Ecto neural progenitor cell (in vitro differentiated cells): Measurements from ENCODE around the gene CADM3.

Experiments
- DNase-seq: peaks from one replicate; pipeline ENCODE4 v3.0.0-alpha.2; 2018; ENCODE audit warnings: low spot score

CADM3 gene

GRCh38 chr1:159173320-159173719 is 1.9 kb downstream of the CADM3 start:
- DNase-seq, result no peak

GRCh38 chr1:159175571-159175970 is 4.2 kb downstream of the CADM3 start:
- no peak for DNase-seq

DNA sequence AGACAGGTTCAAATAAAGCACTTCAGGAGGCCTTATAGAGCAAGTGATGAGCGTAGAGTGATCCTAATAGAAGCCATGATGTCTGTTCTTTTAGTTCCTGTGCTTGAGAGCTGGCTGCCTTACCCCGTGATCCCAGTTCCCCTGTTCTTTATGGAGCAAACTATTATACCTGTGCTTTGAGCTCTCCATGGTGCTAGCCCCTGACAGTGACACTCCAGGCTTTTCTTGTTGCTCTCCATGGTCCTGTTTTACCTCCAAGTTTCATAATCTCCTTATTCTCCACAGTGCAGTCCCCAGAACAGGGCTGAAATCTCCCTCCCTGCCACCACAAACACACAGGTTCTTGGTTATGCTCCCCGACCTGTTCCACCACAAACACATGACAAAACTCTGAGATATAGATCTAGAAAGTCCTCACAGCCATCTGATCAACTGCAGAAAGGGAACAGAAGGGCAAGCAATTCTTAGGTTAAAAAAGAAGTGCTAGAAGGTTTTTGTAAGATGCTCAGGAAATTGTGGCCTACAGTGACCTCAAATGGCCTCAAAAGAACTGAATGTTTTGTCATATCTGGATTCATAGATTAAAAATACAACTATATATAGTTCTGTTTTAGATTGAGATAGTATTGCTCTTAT is 6.0 kb downstream of the CADM3 start:
- DNase-seq, result peak; percentile 77

DNA sequence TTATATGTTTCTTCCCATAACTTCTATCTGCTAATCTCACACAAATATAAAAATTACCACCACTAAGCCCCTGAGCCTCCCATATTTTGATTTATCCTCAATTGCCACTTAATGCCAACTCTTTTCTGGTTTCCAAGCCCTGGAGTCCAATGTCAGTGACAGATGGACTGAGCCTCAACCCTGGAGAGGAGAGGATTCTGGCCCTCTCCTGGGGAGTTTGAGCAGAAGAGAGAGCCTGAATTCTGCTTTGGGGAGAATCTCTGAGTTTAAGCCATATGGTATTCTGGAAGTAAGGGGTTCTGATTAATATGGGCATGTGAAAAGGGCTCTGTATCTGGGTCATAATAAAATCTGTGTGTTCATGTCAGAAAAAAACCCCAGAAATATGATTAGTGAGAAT is 8.5 kb downstream of the CADM3 start:
- no peak for DNase-seq

GRCh38 chr1:159180516-159180915 is 9.1 kb downstream of the CADM3 start:
- no peak for DNase-seq

DNA sequence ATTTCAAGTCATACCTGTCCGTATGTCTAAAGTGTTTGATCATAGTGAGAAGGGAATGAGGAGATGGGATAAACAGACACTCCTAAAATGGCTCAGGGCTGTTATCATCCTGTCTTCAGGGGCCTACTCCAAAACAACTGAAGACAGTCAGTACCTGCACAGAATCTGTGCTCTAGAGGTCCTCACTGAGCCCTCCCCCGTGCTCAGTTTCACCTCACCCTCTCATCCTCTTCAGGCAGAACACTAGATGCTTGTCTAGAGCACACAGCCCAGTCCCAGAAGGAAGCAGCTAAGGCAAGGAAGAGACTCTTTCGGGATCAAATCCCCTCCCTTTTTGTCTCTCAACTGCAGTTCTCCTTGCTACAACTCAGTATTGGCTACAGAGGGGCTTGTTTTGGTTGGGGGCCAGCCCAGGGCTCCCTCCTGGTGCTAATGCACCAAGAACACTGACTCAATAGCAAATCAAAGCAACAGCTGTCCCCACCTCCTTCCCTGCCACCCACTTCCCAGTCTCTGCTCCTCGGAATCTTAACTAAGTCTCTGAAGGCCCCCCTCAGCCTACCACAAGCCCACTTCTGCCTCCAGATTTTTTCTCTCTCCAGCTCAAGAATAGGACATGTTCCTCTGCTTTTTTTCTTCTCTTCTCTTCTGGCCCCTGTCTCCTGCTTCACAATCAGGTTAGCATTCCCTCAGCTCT is 10.1 kb downstream of the CADM3 start:
- no peak for DNase-seq

DNA sequence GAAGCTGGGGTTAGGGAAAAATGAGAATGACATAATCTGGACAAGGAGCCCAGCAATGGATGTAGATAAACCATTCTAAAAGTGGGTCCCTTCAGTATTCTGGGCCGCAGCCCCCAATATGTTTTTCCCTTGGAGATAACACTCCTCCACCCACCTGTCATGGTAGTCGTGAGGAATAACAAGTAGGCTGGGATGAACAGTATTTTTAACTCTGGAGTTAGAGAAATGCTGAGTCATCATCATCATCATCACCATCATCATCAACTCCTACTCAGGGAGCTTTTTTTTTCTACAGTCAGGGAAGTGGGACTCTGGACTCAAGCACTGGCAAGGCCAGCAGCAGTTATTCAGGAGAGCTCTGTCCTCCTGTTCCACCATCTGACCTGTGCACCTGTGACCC is 12.8 kb downstream of the CADM3 start:
- no peak for DNase-seq

DNA sequence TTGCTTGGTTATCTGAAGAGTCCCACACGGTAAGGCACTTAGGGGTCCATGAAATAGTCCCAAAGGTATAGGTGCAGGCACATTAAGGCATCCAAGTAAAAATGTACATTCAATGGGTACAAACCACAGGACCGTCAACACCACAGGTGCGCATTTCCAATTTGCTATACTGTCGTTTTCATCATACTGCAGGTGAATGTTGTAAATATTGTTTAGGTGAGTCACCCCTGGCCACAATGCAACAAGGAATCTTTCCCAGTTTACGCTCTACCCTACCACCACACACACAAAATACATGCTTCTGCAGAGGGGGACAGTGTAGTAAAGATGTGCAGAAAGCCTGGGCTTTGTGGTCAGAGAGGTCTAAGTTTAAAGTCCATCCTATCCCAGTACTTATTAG is 13.7 kb downstream of the CADM3 start:
- DNase-seq, result no peak

- DNase-seq, result no peak
Observed at GRCh38 chr1:159187033-159187432, 15.6 kb downstream of the CADM3 start.

DNA sequence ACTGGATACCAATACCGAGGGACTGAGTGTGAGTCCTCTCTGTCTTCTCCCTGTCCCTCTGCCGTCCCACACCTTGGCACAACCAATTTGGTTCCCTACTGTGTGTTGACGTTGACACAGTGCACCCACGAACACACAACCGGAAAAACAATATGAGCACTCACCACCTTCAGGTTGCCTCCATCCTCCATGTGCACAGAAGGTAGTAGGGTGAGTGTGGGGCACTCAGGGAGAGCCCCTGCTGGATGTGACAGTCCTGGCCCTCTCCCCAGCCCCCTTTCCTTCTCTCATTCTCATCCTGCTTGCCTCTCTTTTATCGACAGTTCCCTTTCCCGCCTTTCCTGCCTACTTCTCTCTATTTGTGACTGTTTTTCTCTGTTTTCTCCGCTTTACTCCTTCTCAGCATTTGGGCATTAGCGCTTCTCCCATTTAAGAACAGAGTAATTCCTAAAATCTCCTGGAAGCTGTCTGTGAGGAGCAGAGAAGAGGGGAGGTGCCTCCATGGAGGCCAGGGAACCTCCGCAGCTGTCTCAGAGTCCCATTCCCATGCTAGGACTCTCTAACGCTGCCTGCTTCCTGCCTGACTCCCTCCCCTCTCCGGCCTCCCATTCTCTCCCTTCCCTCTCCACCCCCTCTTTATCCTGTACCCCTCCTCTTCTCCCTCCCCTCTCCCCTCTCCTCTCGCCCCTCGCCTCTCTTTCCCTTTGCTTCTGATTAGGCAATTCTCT is 16.4 kb downstream of the CADM3 start:
- DNase-seq, result no peak

DNA sequence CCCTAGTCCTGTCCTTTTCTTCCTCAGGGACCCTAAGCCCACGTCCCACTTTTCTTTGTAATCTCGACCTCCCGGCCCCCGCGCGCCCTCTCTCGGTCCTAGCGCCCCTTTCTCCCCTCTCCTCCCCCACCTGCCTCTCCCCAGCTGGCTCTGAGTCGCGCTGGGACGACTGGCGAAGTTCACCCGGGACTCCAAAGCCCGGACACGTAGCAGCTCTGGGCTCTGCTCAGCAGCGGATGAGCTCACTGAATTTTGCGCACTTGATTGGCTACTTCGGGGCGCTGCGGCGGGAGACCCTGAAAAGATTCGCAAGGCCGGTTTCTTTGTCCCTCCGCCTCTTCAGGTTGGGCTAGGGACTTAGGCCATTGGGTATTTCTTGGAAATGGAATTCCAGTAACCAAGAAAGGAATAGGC is 17.0 kb downstream of the CADM3 start:
- DNase-seq, result peak; percentile 88

DNA sequence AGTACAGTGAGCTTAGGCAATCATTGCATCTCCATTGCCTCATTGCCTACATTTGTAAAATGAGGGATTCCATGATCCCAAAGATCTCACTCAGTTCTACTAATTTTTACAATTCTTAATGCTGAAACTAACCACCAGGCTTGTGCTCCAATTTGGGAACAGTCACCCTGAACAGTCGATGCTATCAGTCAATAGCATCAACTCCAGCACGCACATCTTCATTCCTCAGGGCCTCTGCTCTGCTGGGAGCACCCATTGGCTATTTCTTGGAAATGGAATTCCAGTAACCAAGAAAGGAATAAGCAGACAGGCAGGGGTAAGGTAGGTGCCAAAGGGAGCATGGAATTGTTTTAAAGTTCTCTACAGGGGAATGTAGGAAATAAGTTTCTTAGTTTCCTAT is 19.0 kb downstream of the CADM3 start:
- no peak for DNase-seq

GRCh38 chr1:159196543-159196942 is 25.1 kb downstream of the CADM3 start:
- no peak for DNase-seq

DNA sequence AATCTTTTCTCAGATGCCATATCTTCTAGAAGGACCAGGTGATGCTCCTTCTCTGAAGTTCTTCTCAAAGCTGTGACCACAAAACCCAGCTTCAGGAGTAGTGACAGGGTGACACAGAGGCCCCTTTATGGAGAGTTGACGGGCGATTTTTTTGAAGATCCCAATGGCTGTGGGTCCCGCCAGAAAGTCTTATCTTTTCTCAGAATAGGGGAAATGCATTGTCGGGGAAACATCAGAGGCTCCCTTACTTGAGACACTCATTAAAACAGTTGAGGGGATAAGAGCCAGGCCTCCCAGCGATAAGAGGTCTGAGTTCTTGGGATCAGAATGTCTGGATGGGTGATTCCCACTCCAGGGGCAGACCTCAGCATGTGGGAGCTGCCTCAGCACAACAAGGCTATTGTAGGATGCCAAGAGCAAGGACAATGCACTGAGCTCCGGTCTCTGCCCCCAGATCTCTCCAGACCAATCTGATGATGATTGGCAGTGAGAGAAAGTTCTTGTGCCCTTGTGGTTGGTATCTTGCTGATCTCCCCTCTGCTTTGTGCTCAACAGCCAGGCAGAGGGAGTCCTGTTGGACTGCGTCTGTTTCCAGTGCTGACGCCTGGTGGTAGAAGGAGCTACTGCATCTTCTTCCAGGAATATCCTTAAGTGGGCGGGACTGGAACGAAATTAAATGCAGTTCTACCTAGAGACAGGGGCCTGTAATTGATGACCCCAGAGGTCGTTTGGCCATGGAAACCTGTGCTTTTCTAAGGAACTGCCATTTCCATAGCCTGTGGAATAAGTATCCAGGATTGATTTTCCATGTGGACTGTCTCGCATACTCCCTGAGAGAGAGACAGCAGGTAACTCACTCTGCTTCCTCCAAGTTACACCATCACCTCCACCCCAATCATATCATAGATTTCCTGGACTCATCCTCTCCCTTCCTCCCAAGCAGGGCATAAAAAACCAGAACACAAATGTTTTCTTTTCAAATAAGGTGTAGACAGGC is 26.4 kb downstream of the CADM3 start:
- DNase-seq, result peak; percentile 79

DNA sequence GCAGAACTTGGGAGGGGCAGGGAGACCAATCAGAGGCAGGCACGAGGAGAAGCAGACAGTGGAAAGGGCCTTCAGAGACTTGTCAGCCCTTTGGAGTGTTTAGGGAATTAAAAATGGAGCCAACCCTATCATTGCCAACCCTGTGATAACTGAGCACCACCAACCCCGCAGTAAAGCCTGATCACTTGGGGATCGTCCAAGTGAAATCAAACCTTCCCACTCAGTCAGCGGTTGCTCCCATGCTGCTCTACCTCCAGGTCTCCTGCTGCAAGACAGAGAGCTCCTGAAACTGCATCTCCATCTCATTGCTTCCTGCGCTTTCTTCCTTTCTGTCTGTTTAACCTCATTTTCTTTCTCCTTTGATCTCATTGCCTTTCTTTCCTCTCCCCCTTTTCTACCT is 28.5 kb downstream of the CADM3 start:
- DNase-seq, result no peak

- DNase-seq, result no peak
Observed at GRCh38 chr1:159200769-159201168, 29.4 kb downstream of the CADM3 start.

DNA sequence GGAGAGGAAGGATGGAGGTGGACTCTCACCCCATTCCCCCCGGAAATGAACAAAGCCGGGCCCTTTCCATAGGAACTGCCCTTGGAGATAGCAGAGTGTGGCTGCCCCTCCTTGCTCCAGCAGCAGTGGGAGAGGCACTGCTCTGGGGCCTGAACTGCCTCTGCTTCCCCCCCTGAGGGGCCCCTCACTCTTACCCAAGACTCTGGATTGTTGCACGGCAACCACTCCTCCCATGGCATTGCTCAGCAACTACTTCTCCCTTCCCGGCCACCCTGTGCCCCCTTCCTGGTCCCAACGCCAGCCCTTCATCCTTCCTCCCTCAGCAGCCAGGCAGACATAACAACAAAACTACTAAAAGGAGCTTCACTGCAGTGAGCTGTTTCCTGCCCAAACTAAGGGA is 30.2 kb downstream of the CADM3 start:
- no peak for DNase-seq

- DNase-seq, result no peak
Observed at GRCh38 chr1:159203610-159204009, 32.2 kb downstream of the CADM3 start.

DNA sequence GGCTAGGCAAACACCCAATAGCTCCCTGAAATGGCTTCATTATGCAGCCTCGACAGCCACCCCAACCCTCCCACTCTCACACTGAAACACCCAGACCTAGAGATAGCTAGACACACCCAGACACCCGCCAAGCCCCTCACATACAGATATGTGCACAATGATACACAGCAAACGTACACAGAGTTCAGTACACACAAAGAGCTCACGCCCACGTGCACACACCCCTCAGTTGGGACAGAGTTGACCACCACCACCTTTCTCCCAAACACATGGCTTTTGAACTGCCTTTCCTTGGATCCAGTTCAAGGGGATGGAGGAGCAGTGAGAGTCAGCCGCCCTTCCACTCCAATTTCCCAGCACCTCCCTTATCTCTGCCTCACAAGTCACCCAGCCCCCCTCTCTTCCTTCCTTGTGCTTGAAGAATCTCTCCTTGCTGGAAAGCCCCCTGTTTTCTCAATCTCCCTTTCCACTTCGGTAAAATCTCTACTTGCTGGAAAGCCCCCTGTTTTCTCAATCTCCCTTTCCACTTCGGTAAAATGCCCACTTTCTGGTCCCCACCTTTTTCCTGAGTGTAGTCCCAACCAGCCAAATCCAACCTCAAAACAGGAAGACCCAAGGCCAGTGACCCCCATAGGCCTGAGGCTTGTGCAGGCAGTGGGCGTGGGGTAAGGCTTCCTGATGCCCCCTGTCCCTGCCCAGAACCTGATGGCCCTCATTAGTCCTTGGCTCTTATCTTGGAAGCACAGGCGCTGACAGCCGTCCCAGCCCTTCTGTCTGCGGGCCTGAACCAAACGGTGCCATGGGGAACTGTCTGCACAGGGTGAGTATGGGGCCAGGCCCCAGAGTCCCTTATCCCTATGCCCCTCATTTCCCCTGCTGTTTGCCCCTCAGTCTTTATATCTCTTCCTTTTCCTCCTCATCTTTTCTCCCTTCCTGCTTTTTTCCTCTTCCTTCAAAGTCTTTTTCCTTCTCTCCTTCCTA is 33.0 kb downstream of the CADM3 start, which contains the start of gene ACKR1:
TSS of gene ACKR1 (plus strand) at position 715 of the 981 bp plus-strand sequence. CDS start at position 800, 85 bp downstream.
- DNase-seq, result no peak

DNA sequence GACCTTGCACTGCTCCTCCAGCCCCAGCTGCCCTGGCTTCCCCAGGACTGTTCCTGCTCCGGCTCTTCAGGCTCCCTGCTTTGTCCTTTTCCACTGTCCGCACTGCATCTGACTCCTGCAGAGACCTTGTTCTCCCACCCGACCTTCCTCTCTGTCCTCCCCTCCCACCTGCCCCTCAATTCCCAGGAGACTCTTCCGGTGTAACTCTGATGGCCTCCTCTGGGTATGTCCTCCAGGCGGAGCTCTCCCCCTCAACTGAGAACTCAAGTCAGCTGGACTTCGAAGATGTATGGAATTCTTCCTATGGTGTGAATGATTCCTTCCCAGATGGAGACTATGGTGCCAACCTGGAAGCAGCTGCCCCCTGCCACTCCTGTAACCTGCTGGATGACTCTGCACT is 33.8 kb downstream of the CADM3 start:
- DNase-seq, result no peak

DNA sequence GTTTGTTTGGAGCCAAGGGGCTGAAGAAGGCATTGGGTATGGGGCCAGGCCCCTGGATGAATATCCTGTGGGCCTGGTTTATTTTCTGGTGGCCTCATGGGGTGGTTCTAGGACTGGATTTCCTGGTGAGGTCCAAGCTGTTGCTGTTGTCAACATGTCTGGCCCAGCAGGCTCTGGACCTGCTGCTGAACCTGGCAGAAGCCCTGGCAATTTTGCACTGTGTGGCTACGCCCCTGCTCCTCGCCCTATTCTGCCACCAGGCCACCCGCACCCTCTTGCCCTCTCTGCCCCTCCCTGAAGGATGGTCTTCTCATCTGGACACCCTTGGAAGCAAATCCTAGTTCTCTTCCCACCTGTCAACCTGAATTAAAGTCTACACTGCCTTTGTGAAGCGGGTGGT is 34.7 kb downstream of the CADM3 start:
- no peak for DNase-seq
